Parathyroid adenoma (tissue), 2 donors: ENCODE results near the gene PAFAH2.

Experiments used
- H2AFZ ChIP-seq: fragments of 300-600 bp; sonication (generic); one replicate; pipeline ENCODE4 v1.7.0; 2017; ENCODE audit warnings: antibody characterized with exemption, mild to moderate bottlenecking
- H3K27ac ChIP-seq: fragments of 300-600 bp; sonication (generic); one replicate; pipeline ENCODE4 v1.7.0; 2017
- H3K27me3 ChIP-seq: fragments of 300-600 bp; sonication (generic); one replicate; pipeline ENCODE4 v1.7.0; 2017; ENCODE audit warnings: low read length; ENCODE audit not compliant: control insufficient read depth, insufficient read depth
- H3K36me3 ChIP-seq: fragments of 300-600 bp; sonication (generic); one replicate; pipeline ENCODE4 v1.7.0; 2017; ENCODE audit warnings: low read length; ENCODE audit not compliant: control insufficient read depth, insufficient read depth
- H3K4me1 ChIP-seq: fragments of 300-600 bp; sonication (generic); one replicate; pipeline ENCODE4 v1.7.0; 2017; ENCODE audit warnings: control low read depth
- H3K4me2 ChIP-seq: fragments of 300-600 bp; sonication (generic); one replicate; pipeline ENCODE4 v1.7.0; 2017; ENCODE audit warnings: low read length
- H3K4me3 ChIP-seq: fragments of 300-600 bp; sonication (generic); one replicate; pipeline ENCODE4 v1.7.0; 2017; ENCODE audit warnings: low read depth, low read length
- H3K79me2 ChIP-seq: fragments of 300-600 bp; sonication (generic); one replicate; pipeline ENCODE4 v1.7.0; 2017; ENCODE audit warnings: control low read depth
- H3K9ac ChIP-seq: fragments of 300-600 bp; sonication (generic); one replicate; pipeline ENCODE4 v1.7.0; 2017; ENCODE audit warnings: mild to moderate bottlenecking
- H3K9me3 ChIP-seq: fragments of 300-600 bp; sonication (generic); one replicate; pipeline ENCODE4 v1.7.0; 2017; ENCODE audit warnings: low read length; ENCODE audit not compliant: control insufficient read depth
- TF ChIP-seq, protein P1 (sequence below): fragments of 300-600 bp; sonication (generic); IDR thresholded peaks from one replicate; pipeline ENCODE4 v1.7.0; 2017; ENCODE audit warnings: antibody characterized with exemption, mild to moderate bottlenecking
- donor health status: primary hyperparathyroidism.

Gene PAFAH2

DNA sequence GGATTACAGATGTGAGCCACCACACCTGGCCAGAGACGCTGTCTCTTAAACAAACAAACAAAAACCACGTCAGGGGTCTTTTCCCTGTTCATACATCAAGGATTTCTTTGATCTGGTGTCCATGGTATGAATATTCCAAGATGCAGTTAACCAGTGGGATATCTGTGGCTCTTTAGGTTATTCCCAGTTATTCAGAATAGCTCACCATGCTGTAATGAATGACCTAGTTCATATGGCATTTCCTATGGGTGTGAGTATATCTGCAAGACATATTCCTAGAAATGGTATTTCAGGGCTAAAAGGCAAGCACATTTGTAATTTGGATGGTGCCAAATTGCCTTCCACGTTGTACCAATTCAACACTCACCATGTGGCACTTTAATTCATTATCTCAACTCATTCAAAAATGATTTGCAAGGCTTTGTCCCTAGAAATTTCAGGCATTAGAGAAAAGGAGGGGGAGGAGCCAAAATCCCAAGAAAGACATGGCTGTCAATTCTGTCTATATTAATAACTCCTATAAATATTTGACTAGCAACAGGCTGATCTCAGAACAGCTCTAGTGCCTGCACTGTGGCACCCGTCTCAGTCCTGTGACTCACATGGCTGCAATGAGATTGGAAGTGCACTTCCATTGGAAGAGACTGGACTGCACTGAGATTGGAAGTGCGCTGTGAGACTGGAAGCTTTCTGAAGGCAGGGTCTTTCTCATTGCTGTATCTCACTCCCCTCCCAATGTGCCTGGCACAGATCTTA is 85.6 kb downstream of the PAFAH2 start:
- Histone ChIP-seq H2AFZ (no peak overlapping the region), H3K9me3 (no peaks in the 10 kb centered on the region), H3K4me1 (no peaks in the 10 kb centered on the region), H3K9ac (no peak overlapping the region), H3K79me2 (no peaks in the 10 kb centered on the region), H3K4me3 (no peak overlapping the region), H3K27me3 (no peaks in the 10 kb centered on the region), H3K36me3 (no peaks in the 10 kb centered on the region), H3K4me2 (no peak overlapping the region), H3K27ac (no peak overlapping the region)
- TF ChIP-seq, protein P1, sequence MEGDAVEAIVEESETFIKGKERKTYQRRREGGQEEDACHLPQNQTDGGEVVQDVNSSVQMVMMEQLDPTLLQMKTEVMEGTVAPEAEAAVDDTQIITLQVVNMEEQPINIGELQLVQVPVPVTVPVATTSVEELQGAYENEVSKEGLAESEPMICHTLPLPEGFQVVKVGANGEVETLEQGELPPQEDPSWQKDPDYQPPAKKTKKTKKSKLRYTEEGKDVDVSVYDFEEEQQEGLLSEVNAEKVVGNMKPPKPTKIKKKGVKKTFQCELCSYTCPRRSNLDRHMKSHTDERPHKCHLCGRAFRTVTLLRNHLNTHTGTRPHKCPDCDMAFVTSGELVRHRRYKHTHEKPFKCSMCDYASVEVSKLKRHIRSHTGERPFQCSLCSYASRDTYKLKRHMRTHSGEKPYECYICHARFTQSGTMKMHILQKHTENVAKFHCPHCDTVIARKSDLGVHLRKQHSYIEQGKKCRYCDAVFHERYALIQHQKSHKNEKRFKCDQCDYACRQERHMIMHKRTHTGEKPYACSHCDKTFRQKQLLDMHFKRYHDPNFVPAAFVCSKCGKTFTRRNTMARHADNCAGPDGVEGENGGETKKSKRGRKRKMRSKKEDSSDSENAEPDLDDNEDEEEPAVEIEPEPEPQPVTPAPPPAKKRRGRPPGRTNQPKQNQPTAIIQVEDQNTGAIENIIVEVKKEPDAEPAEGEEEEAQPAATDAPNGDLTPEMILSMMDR: no peak

DNA sequence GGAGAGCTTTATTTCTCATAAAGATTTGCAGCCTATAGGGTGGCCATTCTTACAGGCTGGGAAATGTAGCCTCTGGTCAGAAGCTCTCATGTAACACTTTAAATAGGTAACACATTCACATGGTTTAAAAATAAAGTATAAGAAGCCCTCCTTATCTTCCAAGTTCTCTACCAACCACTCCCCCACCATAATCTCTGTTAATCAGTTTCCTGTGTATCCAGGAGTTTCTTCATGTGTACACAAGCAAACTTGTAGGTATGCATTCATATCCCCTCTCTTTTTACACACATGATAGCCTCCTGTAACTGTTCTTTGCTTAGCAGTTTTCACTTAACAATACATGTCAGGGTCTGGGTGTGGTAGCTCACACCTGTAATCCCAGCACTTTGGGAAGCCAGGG is 86.7 kb downstream of the PAFAH2 start:
- Histone ChIP-seq H3K27ac (no peak overlapping the region), H3K4me3 (no peak overlapping the region), H2AFZ (no peak overlapping the region)

More for the DNA sequence above, 86.7 kb downstream of the PAFAH2 start:
- Histone ChIP-seq H3K27me3 (no peaks in the 10 kb centered on the region), H3K79me2 (no peaks in the 10 kb centered on the region), H3K9me3 (no peaks in the 10 kb centered on the region), H3K4me2 (no peak overlapping the region), H3K4me1 (no peaks in the 10 kb centered on the region), H3K36me3 (no peaks in the 10 kb centered on the region), H3K9ac (no peak overlapping the region)
- TF ChIP-seq, protein P1: no peak
